HepG2 (cell line): ENCODE data around the gene SLC4A7. TPM values are rescaled to one million over a fixed set of nuclear protein-coding genes. Genes with fewer than 3 reads are reported as not detected.

ENCODE experiments used
- AHDC1 ChIP-seq: sonication (generic); formaldehyde crosslinking; IDR thresholded peaks from 2 replicates; pipeline ENCODE4 v1.5.1; 2020; ENCODE audit warnings: mild to moderate bottlenecking, missing genetic modification reagents, borderline replicate concordance
- BCL6 ChIP-seq: IDR thresholded peaks from 2 replicates; pipeline ENCODE4 v1.6.1; 2016; ENCODE audit warnings: missing genetic modification reagents, missing compliant biosample characterization
- CCAR2 ChIP-seq: fragments of 200-400 bp; formaldehyde crosslinking; optimal IDR thresholded peaks from 2 replicates; pipeline ENCODE3; 2018; ENCODE audit warnings: low read depth, mild to moderate bottlenecking, low read length, moderate library complexity
- CENPBD1 ChIP-seq: sonication (generic); formaldehyde crosslinking; IDR thresholded peaks from 2 replicates; pipeline ENCODE4 v1.8.0; 2022; ENCODE audit warnings: missing genetic modification reagents, low read depth, mild to moderate bottlenecking, borderline replicate concordance
- EZH2 ChIP-seq: conservative IDR thresholded peaks from 2 replicates; pipeline ENCODE4 v1.6.1; 2012; ENCODE audit warnings: mild to moderate bottlenecking, low read depth, low read length, moderate library complexity
- GABPB1 ChIP-seq: IDR thresholded peaks from 2 replicates; pipeline ENCODE4 v1.6.1; 2016; ENCODE audit warnings: mild to moderate bottlenecking, missing genetic modification reagents, moderate library complexity, missing compliant biosample characterization
- GATA4 ChIP-seq: sonication (generic); IDR thresholded peaks from 2 replicates; pipeline ENCODE4 v1.6.1; 2016; ENCODE audit warnings: antibody characterized with exemption, low read depth, borderline replicate concordance
- KLF9 ChIP-seq: IDR thresholded peaks from 2 replicates; pipeline ENCODE4 v1.6.1; 2016; ENCODE audit warnings: low read depth
- MTA3 ChIP-seq: sonication (generic); formaldehyde crosslinking; IDR thresholded peaks from 2 replicates; pipeline ENCODE4 v1.4.0; 2020; ENCODE audit warnings: missing genetic modification reagents
- PCBP1 ChIP-seq: fragments of 200-400 bp; formaldehyde crosslinking; IDR thresholded peaks from 2 replicates; pipeline ENCODE4 v1.6.1; 2017; ENCODE audit warnings: mild to moderate bottlenecking, low read depth, low read length, borderline replicate concordance
- POLR2G ChIP-seq: fragments of 200-400 bp; formaldehyde crosslinking; IDR thresholded peaks from 2 replicates; pipeline ENCODE4 v1.6.1; 2018; ENCODE audit warnings: mild to moderate bottlenecking, low read depth, low read length, moderate library complexity
- RBFOX2 ChIP-seq: fragments of 200-400 bp; formaldehyde crosslinking; IDR thresholded peaks from 2 replicates; pipeline ENCODE4 v1.6.1; 2017; ENCODE audit warnings: low read depth, mild to moderate bottlenecking, low read length
- REXO4 ChIP-seq: sonication (generic); formaldehyde crosslinking; IDR thresholded peaks from 2 replicates; pipeline ENCODE4 v1.8.0; 2022; ENCODE audit warnings: missing genetic modification reagents, mild to moderate bottlenecking, borderline replicate concordance
- SRSF9 ChIP-seq: fragments of 200-400 bp; formaldehyde crosslinking; IDR thresholded peaks from 2 replicates; pipeline ENCODE4 v1.6.1; 2018; ENCODE audit warnings: borderline replicate concordance, mild to moderate bottlenecking, low read depth, low read length; ENCODE audit not compliant: insufficient read depth, poor library complexity, severe bottlenecking
- ZFY ChIP-seq: sonication (generic); formaldehyde crosslinking; IDR thresholded peaks from 2 replicates; pipeline ENCODE4 v1.4.0; 2020; ENCODE audit warnings: missing genetic modification reagents
- ZNF275 ChIP-seq: sonication (generic); formaldehyde crosslinking; IDR thresholded peaks from 2 replicates; pipeline ENCODE4 v1.8.0; 2022; ENCODE audit warnings: missing genetic modification reagents, mild to moderate bottlenecking, inconsistent platforms, borderline replicate concordance
- ZNF382 ChIP-seq: sonication (generic); formaldehyde crosslinking; IDR thresholded peaks from 2 replicates; pipeline ENCODE4 v1.5.0; 2020; ENCODE audit warnings: missing genetic modification reagents, mild to moderate bottlenecking, borderline replicate concordance
- ZNF788 ChIP-seq: sonication (generic); formaldehyde crosslinking; IDR thresholded peaks from 2 replicates; pipeline ENCODE4 v1.5.0; 2020; ENCODE audit warnings: mild to moderate bottlenecking, missing genetic modification reagents, borderline replicate concordance
- polyA plus RNA-seq, 8 experiments: library from polyadenylated mRNA; depleted of rRNA in 3 of 8; stranded (reverse) in 7 of 8; unstranded in 1 of 8; fragments of >200 nt; fragmentation: Illumina TruSeq in 4 of 8; extraction: Trizol in 4 of 8; gene quantifications; 2 replicates each; pipeline versions ENCODE4 v1.2.1 to v1.2.3, GENCODE V29; 2011 to 2016; ENCODE audit warnings: low read depth in 4 of 8, missing spikeins in 1 of 8, mixed read lengths in 1 of 8; ENCODE audit not compliant: insufficient read depth in 1 of 8
- total RNA-seq, 5 experiments: library from RNA; depleted of rRNA; stranded (reverse); fragments of >200 nt; fragmentation: Illumina TruSeq; extraction: Trizol; gene quantifications; 2 replicates each; pipeline ENCODE4 v1.2.3, GENCODE V29; 2016; ENCODE audit warnings: low read depth in 1 of 5
- TF ChIP-seq, protein P1 (sequence below): IDR thresholded peaks from 2 replicates; pipeline ENCODE4 v1.6.1; 2016

Gene SLC4A7
- total and polyA plus RNA-seq, 2 of the 13 experiments (the other 11 are each of a cell fraction or from before 2014, with no cell fraction given): 16.4 to 43.8 TPM

DNA sequence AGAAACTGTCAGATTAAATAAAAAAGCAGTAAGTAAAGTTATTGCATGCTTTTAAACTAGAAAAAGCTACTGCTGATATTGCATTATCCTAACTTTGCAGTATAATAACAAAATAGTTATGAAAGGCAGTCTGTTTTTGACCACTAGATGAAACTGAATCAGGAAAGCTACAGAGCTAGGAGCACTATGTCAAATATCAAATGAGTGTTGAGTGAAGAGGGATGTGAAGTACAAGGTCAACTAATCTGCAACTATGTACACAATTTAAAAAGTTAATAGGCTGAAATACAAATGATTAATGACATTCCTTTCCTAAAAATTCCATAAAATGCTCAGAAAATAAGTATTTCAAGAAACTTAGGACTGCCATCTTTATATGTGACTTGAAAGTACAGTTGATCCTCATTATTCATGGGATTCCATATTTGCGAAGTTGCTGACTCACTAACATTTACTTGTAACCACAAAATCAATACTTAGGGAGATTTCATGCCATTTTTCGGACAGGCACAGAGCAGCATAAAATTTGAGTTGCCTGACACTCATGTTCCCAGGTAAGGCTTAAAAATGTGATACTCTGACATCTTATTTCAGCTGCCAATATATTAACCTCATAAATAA lies 34.5 kb downstream of the SLC4A7 start (continued):
- TF ChIP-seq ZNF275 (CRISPR knock-in tag) (no peak), BCL6 (CRISPR knock-in tag) (0 out of 2 replicates have a peak, but pooled peaks have one; percentile 12), POLR2G (no peak), KLF9 (no peak), RBFOX2 (no peak), MTA3 (CRISPR knock-in tag) (no peak), ZFY (no peak), EZH2 (no peak), SRSF9 (no peak), ZNF788 (CRISPR knock-in tag) (no peak), REXO4 (no peak), PCBP1 (no peak), ZNF382 (CRISPR knock-in tag) (no peak), GABPB1 (no peak), CENPBD1 (CRISPR knock-in tag) (no peak), AHDC1 (CRISPR knock-in tag) (peak; percentile 71; the same call in 1 of the 2 replicates), CCAR2 (no peak), GATA4 (no peak)
- TF ChIP-seq, protein P1, sequence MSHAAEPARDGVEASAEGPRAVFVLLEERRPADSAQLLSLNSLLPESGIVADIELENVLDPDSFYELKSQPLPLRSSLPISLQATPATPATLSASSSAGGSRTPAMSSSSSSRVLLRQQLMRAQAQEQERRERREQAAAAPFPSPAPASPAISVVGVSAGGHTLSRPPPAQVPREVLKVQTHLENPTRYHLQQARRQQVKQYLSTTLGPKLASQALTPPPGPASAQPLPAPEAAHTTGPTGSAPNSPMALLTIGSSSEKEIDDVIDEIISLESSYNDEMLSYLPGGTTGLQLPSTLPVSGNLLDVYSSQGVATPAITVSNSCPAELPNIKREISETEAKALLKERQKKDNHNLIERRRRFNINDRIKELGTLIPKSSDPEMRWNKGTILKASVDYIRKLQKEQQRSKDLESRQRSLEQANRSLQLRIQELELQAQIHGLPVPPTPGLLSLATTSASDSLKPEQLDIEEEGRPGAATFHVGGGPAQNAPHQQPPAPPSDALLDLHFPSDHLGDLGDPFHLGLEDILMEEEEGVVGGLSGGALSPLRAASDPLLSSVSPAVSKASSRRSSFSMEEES (CRISPR knock-in tag): 0 out of 2 replicates have a peak, but pooled peaks have one; percentile 25
